ENCODE data around the gene RAB36. TPM values are rescaled to one million over a fixed set of nuclear protein-coding genes. Genes with fewer than 3 reads are reported as not detected.
A peak's percentile ranks its signal among the peaks of the same experiment; 100 is the strongest.

Gene RAB36
- total and polyA plus RNA-seq, 4 donors, result 4.4 to 27.5 (median 9.6) TPM

GRCh38 chr22:23187871-23188700, 42.8 kb downstream of the RAB36 start:
- WGBS, 2 donors, result 82 to 85% methylated on average over 7 of the region's 7 CpGs
- Histone ChIP-seq H3K27me3 (ENCODE audit: control insufficient read depth in 3 of 3, insufficient read depth in 3 of 3, low read length in 2 of 3) (no peaks in the 10 kb centered on the region), H3K9ac (ENCODE audit: insufficient read depth in 1 of 2, low read length in 2 of 2) (no peak overlapping the region)

GRCh38 chr22:23190526-23190925, 45.2 kb downstream of the RAB36 start:
- H3K9me3 ChIP-seq (ENCODE audit: control insufficient read depth in 4 of 4, insufficient read depth in 3 of 4, low read length in 3 of 4), result no peaks in the 10 kb centered on the region
- peaks cover 0 to 18% (median 5%) of the 10 kb centered on the region in 5 donors for H3K4me1 ChIP-seq (ENCODE audit: control insufficient read depth in 5 of 5, insufficient read depth in 5 of 5, low read length in 5 of 5)
- ATAC-seq (ENCODE audit: insufficient read depth, low FRiP score) (no peak), DNase-seq (no peak)
- 86 to 93% methylated on average over 9 of the region's 9 CpGs for WGBS, 2 donors
- TF ChIP-seq CTCF (IDR thresholded peaks at IDR 0.05; ENCODE audit: control extremely low read depth, extremely low read depth), result no peak
- H3K4me3 ChIP-seq, result no peak overlapping the region
- H3K36me3 ChIP-seq (ENCODE audit: control insufficient read depth in 4 of 4, insufficient read depth in 4 of 4, low read length in 4 of 4), result no peaks in the 10 kb centered on the region
- H3K27ac ChIP-seq (ENCODE audit: low read depth in 1 of 2, low read length in 1 of 2), result peak overlapping the region in 1 of 2 donors; percentile 18
- no peak overlapping the region for H3K9ac ChIP-seq (ENCODE audit: insufficient read depth in 1 of 2, low read length in 2 of 2)
- no peaks in the 10 kb centered on the region for H3K27me3 ChIP-seq (ENCODE audit: control insufficient read depth in 3 of 3, insufficient read depth in 3 of 3, low read length in 2 of 3)

More at GRCh38 chr22:23187871-23188700, 42.8 kb downstream of the RAB36 start:
- DNase-seq, result no peak
- no peak overlapping the region for H3K27ac ChIP-seq (ENCODE audit: low read depth in 1 of 2, low read length in 1 of 2)
- TF ChIP-seq CTCF (IDR thresholded peaks at IDR 0.05; ENCODE audit: control extremely low read depth, extremely low read depth), result no peak
- no peaks in the 10 kb centered on the region for H3K9me3 ChIP-seq (ENCODE audit: control insufficient read depth in 4 of 4, insufficient read depth in 3 of 4, low read length in 3 of 4)
- no peaks in the 10 kb centered on the region for H3K36me3 ChIP-seq (ENCODE audit: control insufficient read depth in 4 of 4, insufficient read depth in 4 of 4, low read length in 4 of 4)
- no peak overlapping the region for H3K4me3 ChIP-seq
- no peak for ATAC-seq (ENCODE audit: insufficient read depth, low FRiP score)
- peaks cover 0 to 15% (median 13%) of the 10 kb centered on the region in 5 donors for H3K4me1 ChIP-seq (ENCODE audit: control insufficient read depth in 5 of 5, insufficient read depth in 5 of 5, low read length in 5 of 5)

GRCh38 chr22:23192133-23192532, 46.9 kb downstream of the RAB36 start:
- Histone ChIP-seq H3K27ac (ENCODE audit: low read depth in 1 of 2, low read length in 1 of 2) (peak overlapping the region in 1 of 2 donors; percentile 0), H3K4me1 (ENCODE audit: control insufficient read depth in 5 of 5, insufficient read depth in 5 of 5, low read length in 5 of 5) (peaks cover 0 to 21% (median 5%) of the 10 kb centered on the region in 5 donors), H3K9ac (ENCODE audit: insufficient read depth in 1 of 2, low read length in 2 of 2) (no peak overlapping the region), H3K36me3 (ENCODE audit: control insufficient read depth in 4 of 4, insufficient read depth in 4 of 4, low read length in 4 of 4) (no peaks in the 10 kb centered on the region), H3K27me3 (ENCODE audit: control insufficient read depth in 3 of 3, insufficient read depth in 3 of 3, low read length in 2 of 3) (no peaks in the 10 kb centered on the region), H3K4me3 (no peak overlapping the region), H3K9me3 (ENCODE audit: control insufficient read depth in 4 of 4, insufficient read depth in 3 of 4, low read length in 3 of 4) (no peaks in the 10 kb centered on the region)
- TF ChIP-seq CTCF (IDR thresholded peaks at IDR 0.05; ENCODE audit: control extremely low read depth, extremely low read depth), result no peak
- DNase-seq, result peak; percentile 63 to 83 (median 78)
- peak; percentile 54 for ATAC-seq (ENCODE audit: insufficient read depth, low FRiP score)
- 65 to 77% methylated on average over 5 of the region's 5 CpGs for WGBS, 2 donors

All from lung (tissue), 12 donors.